ENCODE results near the gene KRTAP10-1.

GRCh38 chr21:44508711-44509445 lies 31.1 kb downstream of the KRTAP10-1 start:
- TF ChIP-seq EP300 (IDR thresholded peaks at IDR 0.05): no peak
- no peak for TF ChIP-seq POLR2AphosphoS5 (IDR thresholded peaks at IDR 0.05)
